CD4-positive, alpha-beta memory T cell (primary cell): ENCODE measurements around the gene GPAT3. TPM values are rescaled to one million over a fixed set of nuclear protein-coding genes. Genes with fewer than 3 reads are reported as not detected.
A peak's percentile ranks its signal among the peaks of the same experiment; 100 is the strongest.

ENCODE experiments used
- CTCF ChIA-PET: fragments of 350-600 bp; sonication (Branson Sonifier 250); formaldehyde crosslinking; loops from one replicate; lab custom pipeline; 2021; ENCODE audit warnings: inconsistent platforms; ENCODE audit not compliant: partially characterized antibody; lab: Charles Lee
- POLR2A ChIA-PET: fragments of 350-600 bp; sonication (Branson Sonifier 250); formaldehyde crosslinking; loops from one replicate; lab custom pipeline; 2021; ENCODE audit not compliant: partially characterized antibody; lab: Charles Lee
- DNase-seq, 5 donors: peaks; one replicate each; pipeline versions ENCODE4 v3.0.0 to v3.0.0-alpha.2; 2020 to 2022; ENCODE audit warnings: mixed read lengths in 1 of 5
- H3K27ac ChIP-seq: one replicate; pipeline ENCODE4 v1.7.0; 2013; ENCODE audit warnings: low read depth, low read length
- H3K27me3 ChIP-seq: 2 replicates; pipeline ENCODE4 v1.7.0; 2013; ENCODE audit warnings: mild to moderate bottlenecking, low read length, moderate library complexity; ENCODE audit not compliant: insufficient read depth
- H3K36me3 ChIP-seq: 2 replicates; pipeline ENCODE4 v1.7.0; 2013; ENCODE audit warnings: mild to moderate bottlenecking, low read length, moderate library complexity; ENCODE audit not compliant: insufficient read depth
- H3K4me1 ChIP-seq: 2 replicates; pipeline ENCODE4 v1.7.0; 2013; ENCODE audit warnings: mild to moderate bottlenecking, low read length, moderate library complexity; ENCODE audit not compliant: insufficient read depth
- H3K4me3 ChIP-seq, 2 donors: one replicate each; pipeline ENCODE4 v1.7.0; 2013; ENCODE audit warnings: low read length in 2 of 2, mild to moderate bottlenecking in 1 of 2
- H3K9me3 ChIP-seq, 2 donors: one replicate each; pipeline ENCODE4 v1.7.0; 2013; ENCODE audit warnings: low read length in 2 of 2, control low read depth in 1 of 2; ENCODE audit not compliant: control insufficient read depth in 1 of 2
- H3K27ac Mint-ChIP-seq, 7 donors: one replicate each; pipeline ENCODE4 v1.8.0; 2020 to 2021; ENCODE audit warnings: mixed read lengths in 7 of 7, mild to moderate bottlenecking in 6 of 7, inconsistent platforms in 3 of 7, moderate library complexity in 3 of 7
- H3K27me3 Mint-ChIP-seq, 2 donors: one replicate each; pipeline ENCODE4 v1.8.0; 2020 to 2021; ENCODE audit warnings: mixed read lengths in 2 of 2
- H3K36me3 Mint-ChIP-seq, 2 donors: one replicate each; pipeline ENCODE4 v1.8.0; 2020 to 2021; ENCODE audit warnings: mixed read lengths in 2 of 2, inconsistent platforms in 1 of 2, mild to moderate bottlenecking in 1 of 2
- H3K4me1 Mint-ChIP-seq, 4 donors: one replicate each; pipeline ENCODE4 v1.8.0; 2020 to 2021; ENCODE audit warnings: mixed read lengths in 4 of 4, mild to moderate bottlenecking in 1 of 4
- H3K4me3 Mint-ChIP-seq, 8 donors: one replicate each; pipeline ENCODE4 v1.8.0; 2020 to 2021; ENCODE audit warnings: mixed read lengths in 8 of 8, mild to moderate bottlenecking in 7 of 8, moderate library complexity in 6 of 8, inconsistent platforms in 3 of 8
- H3K9me3 Mint-ChIP-seq, 8 donors: one replicate each; pipeline ENCODE4 v1.8.0; 2020 to 2021; ENCODE audit warnings: mixed read lengths in 8 of 8, mild to moderate bottlenecking in 5 of 8, inconsistent platforms in 3 of 8, moderate library complexity in 1 of 8
- intact Hi-C: fragments of 100-400 bp; cut with micrococcal nuclease; formaldehyde crosslinking; loops from one replicate; pipeline ENCODE4 v1.15.1; 2023
- polyA plus RNA-seq, 2 donors: library from polyadenylated mRNA; unstranded; fragments of 300-500 nt; fragmentation: Illumina TruSeq; gene quantifications; one replicate each; pipeline ENCODE4 v1.2.3, GENCODE V29; 2021
- total RNA-seq, 2 experiments: library from RNA; stranded (reverse); gene quantifications; one replicate each; pipeline ENCODE4 v1.2.3, GENCODE V29; 2021

The GPAT3 gene
- total and polyA plus RNA-seq, 4 experiments from 2014 or later = 7.8 to 13.4 (median 10.2) TPM

GRCh38 chr4:83591730-83592129, 55.8 kb downstream of the GPAT3 start:
- no peak for DNase-seq
- Mint-ChIP-seq H3K9me3 (peaks cover 0 to 3% (median 0%) of the 10 kb centered on the region in 8 donors), H3K27ac (no peak overlapping the region), H3K4me3 (no peak overlapping the region), H3K27me3 (no peaks in the 10 kb centered on the region), H3K4me1 (no peaks in the 10 kb centered on the region), H3K36me3 (peaks cover 42 to 55% of the 10 kb centered on the region in 2 donors)
- intact Hi-C loops = no loop called here
- ChIA-PET CTCF (no interaction called here), POLR2A (no interaction called here)
- H3K36me3 ChIP-seq = no peaks in the 10 kb centered on the region
- H3K4me1 ChIP-seq = no peaks in the 10 kb centered on the region
- no peak overlapping the region for H3K4me3 ChIP-seq
- H3K27ac ChIP-seq = no peak overlapping the region
- no peaks in the 10 kb centered on the region for H3K9me3 ChIP-seq
- no peaks in the 10 kb centered on the region for H3K27me3 ChIP-seq

DNA sequence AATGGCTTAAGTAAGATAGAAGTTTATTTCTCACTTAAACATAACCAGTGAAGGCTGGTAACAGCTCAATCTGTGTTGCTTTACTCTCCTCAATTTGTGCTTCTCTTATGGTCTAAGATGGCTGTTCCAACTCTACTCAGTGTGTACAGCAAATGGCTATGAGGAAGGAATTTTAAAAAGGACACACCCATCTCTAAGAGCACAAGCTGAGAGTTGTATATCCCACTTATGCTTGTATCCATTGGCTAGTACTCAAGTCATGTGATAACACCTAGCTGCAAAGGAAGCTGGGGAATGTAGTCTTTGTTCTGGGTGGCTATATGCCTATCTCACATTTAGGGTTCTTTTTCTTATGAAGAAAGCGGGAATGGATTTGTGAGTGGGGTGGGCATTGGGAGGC, 63.3 kb downstream of the GPAT3 start:
- POLR2A ChIA-PET = no interaction called here
- no peak overlapping the region for H3K27ac Mint-ChIP-seq

DNA sequence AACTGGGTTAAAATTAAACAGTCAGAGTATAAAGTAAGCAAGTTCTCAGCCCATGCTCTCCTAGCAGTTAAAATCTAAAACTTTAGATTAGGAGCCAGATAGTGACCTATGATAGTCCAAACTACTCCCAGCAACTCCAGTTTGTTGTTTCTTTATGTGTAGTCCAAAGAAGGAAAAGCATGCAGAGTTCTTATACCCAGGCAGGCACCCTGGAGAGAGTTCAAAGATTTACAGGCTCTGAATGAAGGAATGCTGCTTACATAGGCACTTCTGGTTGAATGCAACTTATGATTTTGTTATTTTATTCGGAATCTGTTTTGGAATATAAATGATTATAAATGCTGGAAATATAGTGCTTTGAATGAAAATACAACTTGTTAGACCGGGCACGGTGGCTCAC, 67.2 kb downstream of the GPAT3 start:
- intact Hi-C loops = no loop called here

More for the DNA sequence above, 63.3 kb downstream of the GPAT3 start:
- H3K4me1 Mint-ChIP-seq = no peaks in the 10 kb centered on the region
- no peak overlapping the region for H3K4me3 Mint-ChIP-seq
- H3K4me1 ChIP-seq = no peaks in the 10 kb centered on the region
- H3K27me3 Mint-ChIP-seq = no peaks in the 10 kb centered on the region
- H3K9me3 Mint-ChIP-seq = no peaks in the 10 kb centered on the region
- no peak overlapping the region for H3K27ac ChIP-seq
- intact Hi-C loops = no loop called here
- H3K4me3 ChIP-seq = no peak overlapping the region
- CTCF ChIA-PET = interaction anchor here (1.4 kb wide), 1 partner anchor 9 kb away, joined by 3 read pairs; no protein-coding TSS in a partner anchor
- H3K27me3 ChIP-seq = no peaks in the 10 kb centered on the region
- no peaks in the 10 kb centered on the region for H3K36me3 ChIP-seq
- H3K9me3 ChIP-seq = no peaks in the 10 kb centered on the region
- DNase-seq = peak in 1 of 5 donors; percentile 6
- peaks cover 41 to 42% of the 10 kb centered on the region in 2 donors for H3K36me3 Mint-ChIP-seq

DNA sequence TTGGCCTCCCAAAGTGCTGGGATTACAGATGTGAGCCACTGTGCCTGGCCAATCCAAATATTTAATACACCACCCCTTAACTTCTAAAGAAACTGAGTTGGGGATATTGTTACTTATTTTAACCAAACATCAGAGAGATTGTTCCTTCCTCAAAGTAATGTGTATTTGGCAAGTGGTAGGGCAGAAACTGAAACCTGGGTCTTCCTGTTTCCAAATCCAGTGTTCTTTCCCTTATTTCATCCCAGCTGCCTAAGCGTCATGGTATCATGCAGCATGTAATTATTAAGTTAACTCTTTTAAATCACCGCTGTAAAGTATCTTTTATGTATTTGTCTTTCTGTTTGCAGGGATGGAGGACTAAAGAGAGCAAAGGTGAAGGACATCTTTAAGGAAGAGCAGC, 68.4 kb downstream of the GPAT3 start:
- no peak overlapping the region for H3K27ac ChIP-seq
- H3K36me3 ChIP-seq = no peaks in the 10 kb centered on the region
- no peaks in the 10 kb centered on the region for H3K27me3 ChIP-seq
- no peak overlapping the region for H3K4me3 Mint-ChIP-seq
- no peak for DNase-seq
- no peaks in the 10 kb centered on the region for H3K9me3 ChIP-seq
- H3K9me3 Mint-ChIP-seq = no peaks in the 10 kb centered on the region
- H3K27me3 Mint-ChIP-seq = no peaks in the 10 kb centered on the region
- ChIA-PET CTCF (no interaction called here), POLR2A (no interaction called here)
- intact Hi-C loops = no loop called here
- no peak overlapping the region for H3K4me3 ChIP-seq
- H3K4me1 ChIP-seq = no peaks in the 10 kb centered on the region
- H3K27ac Mint-ChIP-seq = no peak overlapping the region
- peaks cover 10 to 22% of the 10 kb centered on the region in 2 donors for H3K36me3 Mint-ChIP-seq
- no peaks in the 10 kb centered on the region for H3K4me1 Mint-ChIP-seq

More for the DNA sequence above, 67.2 kb downstream of the GPAT3 start:
- Mint-ChIP-seq H3K27me3 (no peaks in the 10 kb centered on the region), H3K27ac (no peak overlapping the region), H3K36me3 (peaks cover 15 to 26% of the 10 kb centered on the region in 2 donors), H3K4me1 (no peaks in the 10 kb centered on the region), H3K4me3 (no peak overlapping the region), H3K9me3 (no peaks in the 10 kb centered on the region)
- Histone ChIP-seq H3K36me3 (no peaks in the 10 kb centered on the region), H3K9me3 (no peaks in the 10 kb centered on the region), H3K4me3 (no peak overlapping the region), H3K27me3 (no peaks in the 10 kb centered on the region), H3K4me1 (no peaks in the 10 kb centered on the region), H3K27ac (no peak overlapping the region)
- CTCF ChIA-PET = no interaction called here
- DNase-seq = no peak
- POLR2A ChIA-PET = no interaction called here

DNA sequence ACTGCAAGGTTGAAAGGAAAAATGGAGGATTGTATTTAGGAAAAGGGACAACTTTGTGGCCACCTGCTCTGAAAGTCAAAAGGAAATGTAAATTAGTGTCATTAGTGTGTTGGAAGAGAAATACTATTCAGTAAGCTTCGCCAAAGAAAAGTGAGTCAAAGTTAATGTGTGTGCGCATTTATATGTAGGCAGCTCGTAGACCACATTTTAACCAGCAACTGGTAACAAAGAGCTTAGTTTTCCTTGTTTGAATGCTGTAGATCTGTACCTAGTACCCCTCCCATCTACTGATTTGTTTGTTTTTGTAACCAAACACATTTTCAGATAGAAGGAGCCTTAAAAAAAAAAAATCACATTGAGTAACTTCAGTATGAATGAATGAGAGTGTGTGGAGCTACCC, 69.3 kb downstream of the GPAT3 start:
- Histone ChIP-seq H3K27me3 (no peaks in the 10 kb centered on the region), H3K9me3 (no peaks in the 10 kb centered on the region), H3K4me3 (no peak overlapping the region), H3K36me3 (no peaks in the 10 kb centered on the region), H3K4me1 (no peaks in the 10 kb centered on the region), H3K27ac (no peak overlapping the region)
- intact Hi-C loops = no loop called here
- no peak overlapping the region for H3K27ac Mint-ChIP-seq
- no peak overlapping the region for H3K4me3 Mint-ChIP-seq
- POLR2A ChIA-PET = no interaction called here
- no peaks in the 10 kb centered on the region for H3K4me1 Mint-ChIP-seq
- no peaks in the 10 kb centered on the region for H3K9me3 Mint-ChIP-seq
- DNase-seq = no peak
- CTCF ChIA-PET = no interaction called here
- H3K27me3 Mint-ChIP-seq = no peaks in the 10 kb centered on the region
- H3K36me3 Mint-ChIP-seq = peaks cover 6 to 17% of the 10 kb centered on the region in 2 donors

DNA sequence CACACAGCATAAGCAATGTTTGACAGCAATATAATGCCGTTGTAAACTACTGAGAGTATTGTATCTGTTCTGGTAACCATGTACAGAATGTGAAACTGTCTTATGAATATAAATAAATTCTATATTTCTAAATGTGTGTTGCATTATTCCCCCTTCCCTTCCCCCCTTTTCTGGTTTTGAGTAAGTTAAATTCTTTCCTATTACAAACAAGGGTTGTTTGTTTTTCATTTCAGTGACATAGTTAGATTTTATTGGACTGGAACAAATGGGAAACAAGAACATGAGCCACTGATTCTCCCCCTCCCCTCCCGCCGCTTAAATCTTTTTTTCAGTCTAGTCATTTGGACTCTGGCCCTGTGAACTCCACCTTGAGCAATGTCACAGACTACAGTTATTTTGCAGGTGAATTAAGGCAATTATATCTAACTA, 69.8 kb downstream of the GPAT3 start:
- intact Hi-C loops = no loop called here
- peaks cover 6 to 17% of the 10 kb centered on the region in 2 donors for H3K36me3 Mint-ChIP-seq
- H3K27me3 Mint-ChIP-seq = no peaks in the 10 kb centered on the region
- no peak overlapping the region for H3K4me3 Mint-ChIP-seq
- no peaks in the 10 kb centered on the region for H3K4me1 Mint-ChIP-seq
- Histone ChIP-seq H3K27me3 (no peaks in the 10 kb centered on the region), H3K4me3 (no peak overlapping the region), H3K27ac (no peak overlapping the region), H3K36me3 (no peaks in the 10 kb centered on the region), H3K9me3 (no peaks in the 10 kb centered on the region), H3K4me1 (no peaks in the 10 kb centered on the region)
- peaks cover 0 to 4% (median 0%) of the 10 kb centered on the region in 8 donors for H3K9me3 Mint-ChIP-seq
- ChIA-PET POLR2A (no interaction called here), CTCF (no interaction called here)
- no peak overlapping the region for H3K27ac Mint-ChIP-seq
- no peak for DNase-seq

GRCh38 chr4:83606460-83606859, 70.6 kb downstream of the GPAT3 start:
- H3K4me1 Mint-ChIP-seq = no peaks in the 10 kb centered on the region
- H3K27ac Mint-ChIP-seq = no peak overlapping the region
- H3K4me1 ChIP-seq = no peaks in the 10 kb centered on the region
- intact Hi-C loops = no loop called here
- H3K36me3 ChIP-seq = no peaks in the 10 kb centered on the region
- peaks cover 6 to 17% of the 10 kb centered on the region in 2 donors for H3K36me3 Mint-ChIP-seq
- H3K9me3 ChIP-seq = no peaks in the 10 kb centered on the region
- no peak for DNase-seq
- peaks cover 0 to 9% (median under 1%) of the 10 kb centered on the region in 8 donors for H3K9me3 Mint-ChIP-seq
- H3K4me3 ChIP-seq = no peak overlapping the region
- H3K27ac ChIP-seq = no peak overlapping the region
- H3K27me3 Mint-ChIP-seq = no peaks in the 10 kb centered on the region
- CTCF ChIA-PET = no interaction called here
- H3K4me3 Mint-ChIP-seq = no peak overlapping the region
- POLR2A ChIA-PET = no interaction called here
- H3K27me3 ChIP-seq = no peaks in the 10 kb centered on the region

DNA sequence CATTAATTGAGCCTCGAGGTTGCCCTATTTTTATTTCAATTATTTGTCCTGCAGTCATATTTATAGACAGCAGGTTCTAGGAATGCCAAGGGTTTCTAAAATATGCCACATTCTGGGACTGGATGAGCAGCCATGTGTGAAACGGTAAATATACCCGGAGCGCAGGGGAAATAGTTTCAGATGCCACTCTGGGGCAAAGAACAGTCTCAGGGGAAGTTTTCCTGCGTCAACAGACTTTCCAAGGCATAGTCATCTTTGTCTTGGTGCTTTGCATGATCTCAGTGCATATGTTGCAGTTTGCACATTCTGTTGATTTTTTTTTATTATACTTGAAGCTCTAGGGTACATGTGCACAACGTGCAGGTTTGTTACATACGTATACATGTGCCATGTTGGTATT, 71.0 kb downstream of the GPAT3 start:
- H3K9me3 Mint-ChIP-seq = peaks cover 0 to 12% (median 3%) of the 10 kb centered on the region in 8 donors
- H3K4me3 Mint-ChIP-seq = no peak overlapping the region
- Histone ChIP-seq H3K27ac (no peak overlapping the region), H3K9me3 (no peaks in the 10 kb centered on the region), H3K27me3 (no peaks in the 10 kb centered on the region), H3K4me1 (no peaks in the 10 kb centered on the region), H3K4me3 (no peak overlapping the region), H3K36me3 (no peaks in the 10 kb centered on the region)
- no peak for DNase-seq
- no peaks in the 10 kb centered on the region for H3K4me1 Mint-ChIP-seq
- CTCF ChIA-PET = no interaction called here
- H3K36me3 Mint-ChIP-seq = peaks cover 6 to 17% of the 10 kb centered on the region in 2 donors
- H3K27ac Mint-ChIP-seq = no peak overlapping the region
- intact Hi-C loops = no loop called here
- H3K27me3 Mint-ChIP-seq = no peaks in the 10 kb centered on the region
- POLR2A ChIA-PET = no interaction called here
